HL-60 (cell line): ENCODE data around the gene ROGDI.

Experiments
- DNase-seq, 2 experiments: peaks; one replicate each; pipeline ENCODE4 v3.0.0-alpha.2; 2010 to 2020; ENCODE audit warnings: low read depth in 1 of 2, low spot score in 1 of 2
- H3K27ac ChIP-seq: fragments of 250-450 bp; sonication (Bioruptor Pico); replicated peaks from 2 replicates; pipeline ENCODE4 v1.5.1; 2020; ENCODE audit warnings: mild to moderate bottlenecking, moderate library complexity
- H3K27me3 ChIP-seq: fragments of 250-450 bp; sonication (Bioruptor Pico); 2 replicates; pipeline ENCODE4 v1.5.1; 2021; ENCODE audit warnings: mild to moderate bottlenecking, moderate library complexity; ENCODE audit not compliant: insufficient read depth, poor library complexity, severe bottlenecking
- H3K4me3 ChIP-seq: replicated peaks from 2 replicates; pipeline ENCODE4 v1.5.1; 2011; ENCODE audit warnings: mild to moderate bottlenecking, control low read depth, low read length; ENCODE audit not compliant: insufficient read depth
- GABPA ChIP-seq: IDR thresholded peaks from 2 replicates; pipeline ENCODE4 v1.6.1; 2012; ENCODE audit warnings: low read depth
- POLR2AphosphoS5 ChIP-seq: IDR thresholded peaks from 2 replicates; pipeline ENCODE4 v1.6.1; 2012; ENCODE audit warnings: low read depth
- SPI1 ChIP-seq: IDR thresholded peaks from 2 replicates; pipeline ENCODE4 v1.6.1; 2012; ENCODE audit warnings: low read depth, mild to moderate bottlenecking, borderline replicate concordance
- TF ChIP-seq, protein P1 (sequence below): IDR thresholded peaks from 2 replicates; pipeline ENCODE4 v1.6.1; 2012; ENCODE audit warnings: low read depth; ENCODE audit not compliant: insufficient replicate concordance
- TF ChIP-seq, protein P2 (sequence below): IDR thresholded peaks from one replicate; pipeline ENCODE4 v1.5.1; 2011; ENCODE audit warnings: low read length, control low read depth, inconsistent platforms; ENCODE audit not compliant: insufficient read depth

The ROGDI gene

DNA sequence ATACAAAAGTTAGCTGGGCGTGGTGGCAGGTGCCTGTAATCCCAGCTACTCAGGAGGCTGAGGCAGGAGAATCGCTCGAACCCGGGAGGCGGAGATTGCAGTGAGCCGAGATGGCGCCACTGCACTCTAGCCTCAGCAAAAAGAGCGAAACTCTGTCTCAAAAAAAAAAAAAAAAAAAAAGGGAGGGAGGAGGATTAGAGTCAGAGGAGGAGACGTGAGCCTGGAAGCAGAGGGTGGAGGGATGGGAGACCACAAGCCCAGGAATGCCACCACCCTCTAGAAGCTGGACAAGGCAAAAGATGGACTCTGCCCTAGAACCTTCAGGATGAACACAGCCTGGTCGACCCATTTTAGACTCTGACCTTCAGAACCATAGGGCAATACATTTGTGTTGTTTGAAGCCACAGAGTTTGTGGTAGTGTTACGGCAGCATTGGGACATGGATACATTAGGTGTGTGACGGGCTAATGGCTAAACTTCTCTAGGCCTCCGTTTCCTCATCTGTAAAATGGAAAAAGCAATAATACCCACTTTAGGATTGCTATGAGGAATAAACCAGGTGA lies 9.4 kb downstream of the ROGDI start:
- no peak overlapping the region for H3K27ac ChIP-seq
- H3K4me3 ChIP-seq: no peak overlapping the region
- TF ChIP-seq, protein P1, sequence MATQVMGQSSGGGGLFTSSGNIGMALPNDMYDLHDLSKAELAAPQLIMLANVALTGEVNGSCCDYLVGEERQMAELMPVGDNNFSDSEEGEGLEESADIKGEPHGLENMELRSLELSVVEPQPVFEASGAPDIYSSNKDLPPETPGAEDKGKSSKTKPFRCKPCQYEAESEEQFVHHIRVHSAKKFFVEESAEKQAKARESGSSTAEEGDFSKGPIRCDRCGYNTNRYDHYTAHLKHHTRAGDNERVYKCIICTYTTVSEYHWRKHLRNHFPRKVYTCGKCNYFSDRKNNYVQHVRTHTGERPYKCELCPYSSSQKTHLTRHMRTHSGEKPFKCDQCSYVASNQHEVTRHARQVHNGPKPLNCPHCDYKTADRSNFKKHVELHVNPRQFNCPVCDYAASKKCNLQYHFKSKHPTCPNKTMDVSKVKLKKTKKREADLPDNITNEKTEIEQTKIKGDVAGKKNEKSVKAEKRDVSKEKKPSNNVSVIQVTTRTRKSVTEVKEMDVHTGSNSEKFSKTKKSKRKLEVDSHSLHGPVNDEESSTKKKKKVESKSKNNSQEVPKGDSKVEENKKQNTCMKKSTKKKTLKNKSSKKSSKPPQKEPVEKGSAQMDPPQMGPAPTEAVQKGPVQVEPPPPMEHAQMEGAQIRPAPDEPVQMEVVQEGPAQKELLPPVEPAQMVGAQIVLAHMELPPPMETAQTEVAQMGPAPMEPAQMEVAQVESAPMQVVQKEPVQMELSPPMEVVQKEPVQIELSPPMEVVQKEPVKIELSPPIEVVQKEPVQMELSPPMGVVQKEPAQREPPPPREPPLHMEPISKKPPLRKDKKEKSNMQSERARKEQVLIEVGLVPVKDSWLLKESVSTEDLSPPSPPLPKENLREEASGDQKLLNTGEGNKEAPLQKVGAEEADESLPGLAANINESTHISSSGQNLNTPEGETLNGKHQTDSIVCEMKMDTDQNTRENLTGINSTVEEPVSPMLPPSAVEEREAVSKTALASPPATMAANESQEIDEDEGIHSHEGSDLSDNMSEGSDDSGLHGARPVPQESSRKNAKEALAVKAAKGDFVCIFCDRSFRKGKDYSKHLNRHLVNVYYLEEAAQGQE: no peak
- TF ChIP-seq GABPA (no peak), POLR2AphosphoS5 (no peak), SPI1 (no peak)
- TF ChIP-seq, protein P2, sequence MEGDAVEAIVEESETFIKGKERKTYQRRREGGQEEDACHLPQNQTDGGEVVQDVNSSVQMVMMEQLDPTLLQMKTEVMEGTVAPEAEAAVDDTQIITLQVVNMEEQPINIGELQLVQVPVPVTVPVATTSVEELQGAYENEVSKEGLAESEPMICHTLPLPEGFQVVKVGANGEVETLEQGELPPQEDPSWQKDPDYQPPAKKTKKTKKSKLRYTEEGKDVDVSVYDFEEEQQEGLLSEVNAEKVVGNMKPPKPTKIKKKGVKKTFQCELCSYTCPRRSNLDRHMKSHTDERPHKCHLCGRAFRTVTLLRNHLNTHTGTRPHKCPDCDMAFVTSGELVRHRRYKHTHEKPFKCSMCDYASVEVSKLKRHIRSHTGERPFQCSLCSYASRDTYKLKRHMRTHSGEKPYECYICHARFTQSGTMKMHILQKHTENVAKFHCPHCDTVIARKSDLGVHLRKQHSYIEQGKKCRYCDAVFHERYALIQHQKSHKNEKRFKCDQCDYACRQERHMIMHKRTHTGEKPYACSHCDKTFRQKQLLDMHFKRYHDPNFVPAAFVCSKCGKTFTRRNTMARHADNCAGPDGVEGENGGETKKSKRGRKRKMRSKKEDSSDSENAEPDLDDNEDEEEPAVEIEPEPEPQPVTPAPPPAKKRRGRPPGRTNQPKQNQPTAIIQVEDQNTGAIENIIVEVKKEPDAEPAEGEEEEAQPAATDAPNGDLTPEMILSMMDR: no peak
- no peaks in the 10 kb centered on the region for H3K27me3 ChIP-seq
- no peak for DNase-seq

DNA sequence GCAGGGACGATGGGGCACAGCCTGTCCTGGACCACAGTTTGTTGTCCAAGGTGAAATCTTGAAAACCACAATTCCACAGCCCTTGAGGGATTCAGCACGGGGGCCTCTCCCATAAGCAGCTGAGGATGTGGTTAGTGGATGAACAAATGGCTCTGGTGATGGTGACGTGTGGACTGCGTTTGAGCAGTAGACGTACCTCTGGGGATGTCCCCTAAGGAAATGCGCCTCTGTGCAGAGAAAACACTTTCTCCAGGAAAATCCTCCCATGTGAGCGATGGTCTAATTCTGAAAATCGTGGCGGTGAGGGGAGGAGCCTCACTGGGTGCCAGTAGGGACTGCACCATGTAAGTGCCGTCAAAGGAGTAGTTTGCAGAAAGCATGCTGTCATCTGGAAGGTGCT lies 11.6 kb downstream of the ROGDI start:
- no peak overlapping the region for H3K4me3 ChIP-seq
- DNase-seq: no peak
- H3K27ac ChIP-seq: no peak overlapping the region
- no peaks in the 10 kb centered on the region for H3K27me3 ChIP-seq
- TF ChIP-seq, protein P2: no peak
- TF ChIP-seq POLR2AphosphoS5: no peak
- no peak for TF ChIP-seq GABPA
- no peak for TF ChIP-seq SPI1

DNA sequence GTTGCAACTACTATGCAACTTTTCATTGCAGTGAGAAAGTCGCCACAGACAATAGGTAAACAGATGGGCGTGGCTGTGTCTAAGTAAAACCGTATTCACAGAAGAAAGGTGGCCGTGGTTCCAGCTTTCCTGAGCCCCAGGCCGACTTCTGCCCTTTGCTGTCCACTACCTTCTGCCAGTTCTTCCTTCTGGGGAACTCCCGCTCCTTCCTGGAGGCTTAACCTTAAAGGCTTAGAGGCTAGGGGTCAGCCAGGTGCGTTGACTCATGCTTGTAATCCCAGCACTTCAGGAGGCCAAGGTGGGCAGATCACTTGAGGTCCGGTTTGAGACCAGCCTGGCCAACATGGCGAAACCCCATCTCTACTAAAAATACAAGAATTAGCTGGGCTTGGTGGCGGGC lies 12.2 kb downstream of the ROGDI start:
- H3K4me3 ChIP-seq: no peak overlapping the region
- DNase-seq: no peak
- TF ChIP-seq GABPA: no peak
- no peak for TF ChIP-seq POLR2AphosphoS5
- TF ChIP-seq SPI1: no peak
- TF ChIP-seq, protein P1: no peak
- TF ChIP-seq, protein P2: no peak
- no peaks in the 10 kb centered on the region for H3K27me3 ChIP-seq
- H3K27ac ChIP-seq: no peak overlapping the region

DNA sequence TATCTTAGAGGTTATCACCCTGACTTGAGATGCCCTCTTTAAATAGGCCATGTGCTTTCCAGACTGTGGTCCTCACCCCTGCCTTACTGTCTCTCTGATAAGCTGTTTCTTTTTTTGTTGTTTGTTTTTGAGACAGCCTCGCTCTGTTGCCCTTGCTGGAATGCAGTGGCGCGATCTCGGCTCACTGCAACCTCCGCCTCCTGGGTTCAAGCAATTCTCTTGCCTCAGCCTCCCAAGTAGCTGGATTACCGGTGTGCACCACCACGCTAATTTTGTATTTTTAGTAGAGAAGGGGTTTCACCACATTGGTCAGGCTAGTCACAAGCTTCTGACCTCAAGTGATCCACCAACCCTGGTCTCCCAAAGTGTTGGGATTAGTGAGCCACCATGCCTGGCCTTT lies 13.5 kb downstream of the ROGDI start:
- Histone ChIP-seq H3K27me3 (no peaks in the 10 kb centered on the region), H3K27ac (no peak overlapping the region), H3K4me3 (no peak overlapping the region)
- TF ChIP-seq SPI1 (no peak), GABPA (no peak), POLR2AphosphoS5 (no peak)
- TF ChIP-seq, protein P2: no peak
- TF ChIP-seq, protein P1: no peak
- DNase-seq: no peak
